Stimulated activated CD4-positive, alpha-beta T cell treated with anti-CD3 and anti-CD28 coated beads, Interleukin-1b, Interleukin-23, amount 100 ng/mL, for 48 hours (primary cell): ENCODE data around the gene FXYD4.
"Not testable (repeated sequence)": the region's sequence is repeated elsewhere in the genome, so short reads cannot be mapped to it uniquely, and the experiment has no call there.

Experiments used
- DNase-seq: peaks from one replicate; pipeline ENCODE4 v3.0.0-alpha.2; 2020

FXYD4 gene

GRCh38 chr10:43421201-43421507 is 49.7 kb downstream of the FXYD4 start:
- DNase-seq = no peak

- DNase-seq = no peak
Measured at GRCh38 chr10:43421519-43421918, 50.1 kb downstream of the FXYD4 start.

- not testable (repeated sequence) for DNase-seq
Measured at GRCh38 chr10:43421944-43422343, 50.5 kb downstream of the FXYD4 start.

- no peak for DNase-seq
Measured at GRCh38 chr10:43424416-43424815, 53.0 kb downstream of the FXYD4 start.
